ENCODE data around the gene GAL3ST1.

- no peak for TF ChIP-seq CTCF (IDR thresholded peaks at IDR 0.05)
- no peak for TF ChIP-seq POLR2A (IDR thresholded peaks at IDR 0.05)
- no peak for TF ChIP-seq POLR2AphosphoS5 (IDR thresholded peaks at IDR 0.05)
Measured at GRCh38 chr22:30569674-30570202, 4.7 kb downstream of the GAL3ST1 start.
